Activated gamma-delta T cell (primary cell): ENCODE data around the gene PARD6B.
"Not testable (repeated sequence)": the region's sequence is repeated elsewhere in the genome, so short reads cannot be mapped to it uniquely, and the experiment has no call there.

ENCODE experiments used
- DNase-seq: peaks from one replicate; lab custom pipeline; 2025; lab: John Stamatoyannopoulos, UW
- total RNA-seq, 2 donors: gene quantifications; one replicate each; lab custom pipeline; 2026; lab: John Stamatoyannopoulos, UW

Gene PARD6B, protein sequence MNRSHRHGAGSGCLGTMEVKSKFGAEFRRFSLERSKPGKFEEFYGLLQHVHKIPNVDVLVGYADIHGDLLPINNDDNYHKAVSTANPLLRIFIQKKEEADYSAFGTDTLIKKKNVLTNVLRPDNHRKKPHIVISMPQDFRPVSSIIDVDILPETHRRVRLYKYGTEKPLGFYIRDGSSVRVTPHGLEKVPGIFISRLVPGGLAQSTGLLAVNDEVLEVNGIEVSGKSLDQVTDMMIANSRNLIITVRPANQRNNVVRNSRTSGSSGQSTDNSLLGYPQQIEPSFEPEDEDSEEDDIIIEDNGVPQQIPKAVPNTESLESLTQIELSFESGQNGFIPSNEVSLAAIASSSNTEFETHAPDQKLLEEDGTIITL
- 16.3 to 16.7 reads per million in 2 donors for total RNA-seq

DNA sequence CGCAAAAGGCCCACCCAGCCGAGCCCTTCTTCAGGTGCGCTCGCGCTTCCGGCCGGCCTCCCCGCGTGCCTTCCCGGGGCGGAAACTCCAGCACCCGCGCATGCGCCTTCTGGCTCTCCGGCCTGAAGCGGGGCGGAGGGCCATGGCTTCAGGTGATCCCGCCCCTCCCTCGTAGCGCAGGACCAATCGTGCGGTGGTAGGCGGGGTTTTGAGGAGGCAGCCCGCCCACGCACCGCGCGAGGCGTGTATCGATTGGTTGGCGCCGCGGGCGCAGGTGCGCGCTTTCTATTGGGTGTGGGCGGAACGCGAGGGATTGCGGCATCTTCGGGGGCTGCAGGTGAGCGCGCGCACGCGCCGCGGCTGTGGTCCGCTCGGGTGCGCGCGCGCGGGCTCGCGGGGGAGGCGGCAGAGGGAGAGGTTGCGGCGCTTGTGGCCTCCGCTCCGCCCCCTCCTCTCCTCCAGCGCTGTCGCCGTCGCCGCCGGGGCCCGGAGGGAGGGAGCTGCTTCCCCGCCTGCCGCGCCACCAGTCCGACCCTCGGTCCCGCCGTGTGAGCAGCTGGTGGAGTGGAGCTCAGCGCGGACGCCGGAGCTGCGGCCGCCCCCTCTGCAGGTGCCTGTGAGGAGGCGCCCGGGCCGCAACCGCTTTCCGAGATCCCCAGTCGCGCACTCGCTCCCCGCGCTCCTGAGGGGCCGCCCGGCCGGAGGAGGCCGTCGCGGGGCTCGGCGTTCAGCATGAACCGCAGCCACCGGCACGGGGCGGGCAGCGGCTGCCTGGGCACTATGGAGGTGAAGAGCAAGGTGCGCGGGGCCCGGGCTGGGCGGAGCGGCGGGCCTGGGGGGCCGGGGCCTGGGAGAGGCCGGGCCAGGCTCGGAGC is at the start of gene PARD6B:
TSS of gene PARD6B (plus strand) at position 526 of the 875 bp plus-strand sequence. CDS start at position 733, 207 bp downstream.
- DNase-seq, result peak; percentile 99

DNA sequence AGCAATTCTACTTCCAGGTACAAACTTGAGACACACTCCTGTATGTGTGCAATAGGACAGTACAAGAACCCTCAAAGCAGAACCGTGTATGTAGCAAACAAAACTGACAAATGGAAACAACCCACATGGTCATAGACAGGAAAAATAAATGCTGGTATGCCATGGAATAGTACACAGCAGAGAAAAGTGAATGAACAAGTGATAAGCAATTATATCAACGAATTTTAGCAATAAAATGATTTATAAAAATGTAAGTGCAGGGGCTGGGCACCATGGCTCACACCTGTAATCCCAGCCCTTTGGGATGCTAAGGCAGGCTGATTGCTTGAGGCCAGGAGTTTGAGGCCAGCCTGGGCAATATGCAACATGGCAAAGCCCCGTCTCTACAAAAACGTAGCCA is 49.3 kb upstream of the PARD6B start:
- DNase-seq, result no peak

DNA sequence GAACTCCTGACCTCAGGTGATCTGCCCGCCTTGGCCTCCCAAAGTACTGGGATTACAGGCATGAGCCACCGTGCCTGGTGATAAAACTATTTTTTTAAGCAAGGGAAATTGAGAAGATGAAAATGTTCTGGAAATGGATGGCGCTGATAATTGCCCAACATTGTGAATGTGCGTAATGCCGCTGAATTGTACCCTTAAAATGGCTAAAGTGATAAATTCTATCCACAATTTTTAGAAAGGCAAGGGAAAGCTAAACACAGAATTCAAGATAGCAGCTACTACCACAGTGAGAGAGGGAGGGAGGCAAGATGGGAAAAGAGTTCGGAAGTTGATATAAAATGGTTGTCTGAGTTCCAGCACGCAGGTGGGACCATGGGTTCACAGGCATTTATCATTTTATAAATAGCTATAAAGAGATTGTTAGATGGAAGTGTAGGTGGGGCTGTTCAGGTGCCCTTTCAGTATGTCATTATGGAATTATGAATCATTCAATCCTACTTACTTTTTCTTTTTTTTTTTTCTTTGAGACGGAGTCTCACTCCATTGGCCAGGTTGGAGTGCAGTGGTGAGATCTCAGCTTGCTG is 48.3 kb upstream of the PARD6B start:
- DNase-seq, result no peak

DNA sequence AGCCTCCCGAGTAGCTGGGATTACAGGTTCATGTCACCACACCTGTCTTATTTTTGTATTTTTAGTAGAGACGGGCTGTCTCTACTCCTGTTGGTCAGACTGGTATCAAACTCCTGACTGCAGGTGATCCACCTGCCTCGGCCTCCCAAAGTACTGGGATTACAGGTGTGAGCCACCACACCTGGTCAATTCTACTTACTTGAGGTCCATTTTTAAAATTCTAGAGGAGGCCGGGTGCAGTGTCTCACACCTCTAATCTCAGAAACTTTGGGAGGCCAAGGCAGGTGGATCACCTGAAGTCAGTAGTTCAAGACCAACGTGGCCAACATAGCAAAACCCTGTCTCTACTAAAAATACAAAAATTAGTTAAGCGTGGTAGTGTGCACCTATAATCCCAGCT is 47.8 kb upstream of the PARD6B start:
- DNase-seq, result no peak

DNA sequence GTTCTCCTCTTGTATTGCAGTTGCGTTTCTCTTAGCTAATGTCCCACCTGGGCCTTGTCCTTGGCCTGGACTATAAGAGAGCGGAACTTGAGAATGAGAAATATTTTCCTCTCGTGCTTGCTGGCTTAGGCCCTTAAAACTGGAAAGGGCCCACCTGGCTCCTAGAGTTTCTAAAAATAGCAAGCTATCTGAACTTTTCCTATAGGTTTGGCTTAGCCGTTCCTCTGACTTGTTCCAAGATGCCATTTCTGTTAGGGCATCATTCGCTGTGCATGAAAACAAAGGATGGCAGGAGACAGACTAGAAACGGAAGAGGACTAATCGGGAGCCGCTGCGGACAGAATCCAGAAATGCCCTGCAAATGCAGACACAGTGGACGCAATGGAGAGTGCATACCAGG is 44.6 kb upstream of the PARD6B start:
- no peak for DNase-seq

DNA sequence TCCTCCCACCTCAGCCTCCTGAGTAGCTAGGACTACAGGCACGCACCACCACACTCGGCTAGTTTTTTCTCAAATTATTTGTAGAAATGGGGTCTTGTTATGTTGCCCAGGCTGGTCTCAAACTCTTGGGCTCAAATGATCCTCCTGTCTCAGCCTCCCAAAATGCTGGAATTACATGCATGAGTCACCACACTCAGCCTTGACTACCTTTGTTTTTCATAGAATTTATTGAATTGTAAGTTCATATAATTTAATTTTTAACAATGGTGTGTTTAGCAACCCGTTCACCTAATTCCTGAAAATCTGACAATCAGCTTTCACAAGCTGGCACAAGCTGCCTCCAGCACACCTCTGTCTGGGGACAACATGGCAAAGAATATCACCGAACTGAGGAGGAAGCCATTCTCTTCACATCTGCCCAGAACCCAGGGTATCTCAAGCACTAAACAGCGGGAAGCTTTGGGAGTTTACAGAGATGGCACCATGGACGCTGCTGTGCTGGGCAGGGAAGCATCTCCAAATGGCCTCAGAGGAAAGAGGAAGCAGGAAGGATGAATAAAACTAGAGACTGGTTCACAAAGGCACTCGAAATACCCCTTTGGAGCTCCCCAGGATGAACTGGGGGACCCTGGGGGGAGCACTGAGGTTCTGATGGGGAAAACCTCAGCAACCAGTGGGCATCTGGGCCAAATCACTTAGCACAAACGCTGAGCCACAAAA is 43.0 kb upstream of the PARD6B start:
- no peak for DNase-seq

DNA sequence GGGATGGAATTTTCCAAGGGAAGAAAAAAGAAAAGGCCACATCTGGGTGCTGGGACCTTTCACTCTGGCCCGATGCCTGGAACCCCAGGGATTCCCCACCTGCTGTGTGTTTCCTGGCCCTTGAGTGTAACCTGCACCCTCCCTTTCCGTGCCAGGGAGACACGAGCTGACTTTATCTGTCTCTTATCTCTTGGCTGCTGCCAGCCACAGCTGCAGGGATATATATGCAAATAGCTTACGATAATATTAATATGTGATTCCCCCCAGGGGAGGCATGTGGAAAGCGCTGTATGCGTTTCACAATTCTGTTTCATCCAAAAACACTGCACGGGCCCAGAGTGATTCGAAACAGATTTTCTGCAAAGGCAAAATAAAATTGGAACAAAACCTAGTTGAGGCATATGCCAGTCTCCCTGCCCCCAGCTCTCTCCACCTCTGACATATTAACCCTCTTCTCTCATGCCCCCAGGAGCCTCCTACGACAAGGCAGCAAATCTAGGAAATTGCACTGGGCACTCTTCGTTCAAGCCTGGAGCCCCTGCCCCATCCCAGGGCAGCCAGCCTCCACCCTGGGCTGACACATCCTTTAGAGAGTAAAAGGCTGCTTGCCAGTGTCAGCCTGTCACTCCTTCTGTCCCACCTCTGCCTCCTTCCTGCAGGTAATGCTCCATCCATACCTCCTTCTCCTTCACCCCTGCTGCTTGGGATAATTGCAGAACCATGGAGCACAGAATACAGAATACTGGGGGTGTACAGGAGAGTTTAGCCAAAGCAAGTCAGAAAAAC is 41.3 kb upstream of the PARD6B start:
- no peak for DNase-seq

DNA sequence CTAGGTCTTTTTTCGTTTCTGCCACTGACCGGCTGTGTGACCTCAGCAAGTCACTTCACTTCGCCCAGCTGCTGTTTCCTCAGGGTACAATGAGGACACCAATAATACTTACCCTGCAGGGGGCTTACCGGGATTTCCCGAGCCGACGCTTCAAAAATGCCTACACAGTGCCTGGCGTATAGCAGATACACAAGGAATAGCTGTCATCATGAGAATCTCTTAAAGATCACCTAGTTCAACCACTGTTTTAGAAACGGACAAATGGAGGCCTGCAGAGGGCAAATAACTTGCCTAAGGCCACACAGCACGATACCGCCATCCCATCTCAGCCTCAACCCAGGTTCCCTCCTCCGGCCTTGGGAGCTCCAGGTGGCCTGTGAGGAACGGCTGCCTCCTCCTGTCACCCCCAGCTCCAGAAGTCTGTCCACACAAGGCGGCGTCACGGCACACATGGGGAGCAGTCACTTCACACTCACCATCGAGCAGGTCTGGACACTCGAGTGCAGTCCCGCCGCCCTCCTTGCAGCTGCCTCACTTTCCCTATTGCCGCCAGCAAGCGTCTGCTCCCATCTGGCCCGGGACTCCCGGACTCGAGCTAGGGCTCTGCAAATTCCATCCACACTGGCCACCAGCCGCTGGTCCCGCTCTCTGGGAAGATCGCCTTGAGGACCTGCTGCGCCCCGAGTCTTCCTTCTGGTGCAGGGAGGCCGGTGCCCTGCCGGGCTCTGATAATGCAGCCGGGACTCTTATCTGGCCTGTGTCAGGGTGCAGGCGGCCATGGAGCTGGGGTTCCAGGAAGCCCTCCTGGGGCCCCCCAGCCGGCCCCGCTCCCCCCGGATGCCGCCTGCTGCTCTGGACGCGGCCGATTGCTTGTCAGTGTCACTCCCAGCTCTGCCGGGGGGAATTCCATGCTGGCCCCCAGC is 40.5 kb upstream of the PARD6B start, which contains the start of gene RIPOR3:
TSS of gene RIPOR3 (minus strand) at position 893 of the 923 bp plus-strand sequence. CDS start at position 479, 414 bp downstream.
- DNase-seq, result no peak

DNA sequence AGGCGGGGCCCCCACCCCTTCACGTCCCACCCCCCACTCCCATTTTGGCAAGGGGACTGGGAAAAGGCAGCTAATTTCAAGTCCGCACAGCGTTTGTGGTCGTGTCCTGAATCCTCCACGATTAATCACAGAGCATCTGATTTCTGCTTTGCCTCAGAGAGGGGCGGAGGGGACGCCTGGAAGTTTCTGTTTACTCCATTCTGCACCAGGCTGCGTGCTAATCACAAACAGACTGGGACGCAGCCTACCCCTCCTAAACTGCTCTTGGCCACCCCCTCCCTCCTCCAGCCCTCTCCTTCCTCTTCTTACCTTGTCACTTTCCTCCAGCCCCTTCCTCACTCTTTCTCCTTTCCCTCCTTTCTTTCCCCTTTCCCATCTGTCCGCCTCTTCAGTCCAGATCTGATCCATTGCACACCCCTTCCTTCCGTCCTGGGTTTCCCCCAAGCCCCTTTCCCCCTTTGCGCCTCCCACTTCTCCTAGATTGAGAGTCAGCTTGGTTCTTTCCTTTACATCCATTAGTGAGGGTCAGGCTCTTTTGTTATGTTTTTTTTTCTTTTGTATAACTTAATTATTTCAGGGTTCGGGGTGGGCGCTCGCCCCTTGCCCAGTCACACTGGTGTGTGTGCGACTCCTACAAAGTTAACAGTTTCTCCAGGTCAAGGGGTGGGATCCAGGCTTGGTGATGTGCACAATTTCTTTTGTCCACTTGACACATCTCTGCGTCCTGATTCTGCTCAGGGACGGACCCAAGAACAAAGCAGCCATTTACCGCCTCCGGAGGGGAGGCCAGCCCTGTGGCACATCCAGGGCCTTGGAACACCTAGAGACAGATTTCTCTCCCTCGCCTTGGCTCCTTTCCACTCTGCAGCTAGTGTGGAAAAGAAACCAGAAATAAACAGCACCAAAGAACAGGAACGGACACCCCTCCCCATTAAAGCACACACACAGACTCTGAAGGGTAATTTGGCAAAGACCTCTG is 39.5 kb upstream of the PARD6B start:
- DNase-seq, result no peak

DNA sequence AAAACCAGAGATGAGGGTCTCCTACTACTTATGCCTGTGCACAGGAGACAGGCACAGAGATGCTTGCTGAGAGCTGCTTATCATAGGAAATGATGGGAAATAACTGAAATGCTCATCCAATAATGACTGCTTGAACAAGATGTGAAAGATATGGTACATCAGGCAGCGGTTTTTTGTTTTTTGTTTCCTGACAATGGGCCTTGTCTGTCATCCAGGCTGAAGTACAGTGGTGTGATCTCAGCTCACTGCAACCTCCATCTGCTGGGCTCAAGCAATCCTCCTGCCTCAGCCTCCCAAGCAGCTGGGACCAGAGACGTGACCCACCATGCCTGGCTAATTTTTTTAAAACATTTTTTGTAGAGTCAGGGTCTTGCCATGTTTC is 38.8 kb upstream of the PARD6B start:
- no peak for DNase-seq

DNA sequence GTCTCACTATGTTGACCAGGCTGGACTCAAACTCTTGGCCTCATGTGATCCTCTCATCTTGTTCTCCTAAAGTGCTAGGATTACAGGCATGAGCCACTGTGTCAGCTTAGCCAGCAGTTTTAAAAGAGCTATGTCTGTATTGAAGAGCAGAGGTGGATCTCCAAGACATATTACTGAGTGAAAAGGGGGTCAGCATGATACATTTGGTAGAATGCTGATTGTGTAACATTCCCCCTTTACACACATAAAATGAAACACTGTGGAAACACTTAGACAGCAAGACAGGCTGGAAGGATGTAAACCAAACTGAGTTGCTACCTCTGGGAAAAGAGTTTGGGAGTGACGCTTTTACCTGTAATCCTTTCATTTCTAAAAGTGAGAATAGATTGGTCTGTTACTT is 38.4 kb upstream of the PARD6B start:
- DNase-seq, result no peak

DNA sequence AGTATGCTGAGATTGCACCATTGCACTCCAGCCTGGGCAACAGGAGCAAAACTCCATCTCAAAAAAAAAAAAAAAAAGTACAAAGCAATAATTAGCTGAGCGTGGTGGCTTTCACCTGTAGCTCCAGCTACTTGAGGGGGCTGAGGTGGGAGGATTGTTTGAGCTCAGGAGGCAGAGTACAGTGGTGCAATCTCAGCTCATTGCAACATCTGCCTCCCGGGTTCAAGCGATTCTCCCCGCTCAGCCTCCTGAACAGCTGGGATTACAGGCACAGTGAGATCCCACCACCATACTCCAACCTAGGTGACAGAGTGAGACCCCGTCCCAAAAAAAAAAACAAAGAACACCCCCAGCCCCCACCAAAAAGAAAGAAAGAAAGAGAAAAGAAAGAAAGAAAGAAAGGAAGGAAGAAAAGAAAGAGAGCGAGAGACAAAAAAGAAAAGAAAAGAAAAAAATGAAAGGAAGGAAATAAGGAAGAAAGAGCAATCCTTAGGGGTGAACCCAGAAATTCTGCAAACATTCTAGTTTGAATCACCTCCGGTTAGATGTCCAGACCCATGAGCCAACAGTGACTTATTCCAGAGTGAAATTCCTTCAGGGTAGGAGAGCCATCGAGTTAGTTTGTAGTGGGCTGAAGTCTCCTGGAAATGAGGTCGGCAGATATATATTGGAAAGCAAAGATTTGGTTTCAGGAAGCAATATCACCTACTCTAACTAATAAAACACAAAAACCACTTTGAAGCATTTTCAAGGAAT is 36.8 kb upstream of the PARD6B start:
- DNase-seq, result no peak

DNA sequence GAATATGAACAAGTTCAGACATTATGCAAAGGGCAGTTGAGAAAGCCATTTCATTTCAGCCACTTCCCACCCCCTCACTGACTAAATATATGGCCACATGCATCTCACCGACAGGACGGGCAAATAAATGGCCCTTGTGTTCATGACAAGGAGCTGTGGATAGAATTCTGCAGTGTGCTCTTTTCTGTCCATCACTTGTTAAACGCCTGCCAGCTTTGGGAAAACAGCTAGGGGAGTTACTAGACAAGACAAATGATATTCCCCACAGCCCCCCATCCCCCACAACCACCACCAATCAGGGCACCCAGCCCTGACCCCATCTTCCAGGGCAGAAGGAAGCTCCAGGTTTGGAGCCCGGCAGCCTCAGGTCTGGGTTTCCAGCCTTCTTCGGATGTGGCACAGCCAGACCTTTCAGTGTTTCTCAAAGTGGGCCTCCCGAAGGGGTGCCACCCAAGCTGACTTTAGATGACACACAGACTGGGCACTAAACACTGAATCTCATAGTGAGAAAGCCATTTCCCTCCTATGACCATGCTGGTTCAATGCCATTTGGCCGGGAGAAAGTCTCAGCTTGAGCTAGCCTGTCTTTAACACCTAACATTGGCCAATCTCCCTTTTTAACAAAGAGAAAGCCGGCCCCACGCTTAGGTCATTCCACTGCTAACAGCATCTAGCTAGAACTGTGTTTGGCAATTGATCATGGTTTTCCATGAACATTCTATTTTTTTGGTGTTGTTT is 36.1 kb upstream of the PARD6B start:
- DNase-seq, result no peak

DNA sequence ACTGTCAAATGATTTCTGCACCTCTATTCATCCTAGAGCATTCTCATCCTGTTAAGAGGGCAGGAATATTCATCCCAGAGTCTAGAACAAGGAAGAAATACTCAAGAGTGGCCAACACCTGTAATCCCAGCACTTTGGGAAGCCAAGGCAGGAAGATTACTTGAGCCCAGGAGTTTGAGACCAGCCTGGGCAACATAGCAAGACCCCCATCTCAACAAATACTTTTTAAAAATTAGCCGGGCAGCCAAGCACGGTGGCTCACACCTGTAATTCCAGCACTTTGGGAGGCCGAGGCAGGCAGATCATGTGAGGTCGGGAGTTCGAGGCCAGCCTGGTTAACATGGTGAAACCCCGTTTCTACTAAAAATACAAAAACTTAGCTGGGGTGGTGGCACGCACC is 33.1 kb upstream of the PARD6B start:
- not testable (repeated sequence) for DNase-seq

DNA sequence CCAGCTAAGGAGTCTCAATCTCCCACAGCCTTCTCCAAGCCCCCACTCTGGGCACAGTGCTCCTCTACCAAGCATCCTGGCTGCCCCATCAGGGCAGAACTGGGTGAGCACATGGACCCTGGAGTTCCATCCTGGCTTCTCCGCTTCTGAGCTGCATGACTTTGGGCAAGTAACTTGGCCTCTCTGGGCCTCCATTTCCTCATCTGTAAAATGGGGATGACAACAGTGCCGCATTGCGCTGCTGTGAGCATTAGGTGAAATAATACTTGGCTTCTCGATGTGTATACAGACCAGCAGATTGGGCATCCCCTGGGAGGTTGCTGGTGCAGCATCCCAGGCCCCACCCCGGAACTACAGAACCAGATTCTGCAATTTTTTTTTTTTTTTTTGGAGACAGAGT is 31.7 kb upstream of the PARD6B start:
- DNase-seq, result no peak

DNA sequence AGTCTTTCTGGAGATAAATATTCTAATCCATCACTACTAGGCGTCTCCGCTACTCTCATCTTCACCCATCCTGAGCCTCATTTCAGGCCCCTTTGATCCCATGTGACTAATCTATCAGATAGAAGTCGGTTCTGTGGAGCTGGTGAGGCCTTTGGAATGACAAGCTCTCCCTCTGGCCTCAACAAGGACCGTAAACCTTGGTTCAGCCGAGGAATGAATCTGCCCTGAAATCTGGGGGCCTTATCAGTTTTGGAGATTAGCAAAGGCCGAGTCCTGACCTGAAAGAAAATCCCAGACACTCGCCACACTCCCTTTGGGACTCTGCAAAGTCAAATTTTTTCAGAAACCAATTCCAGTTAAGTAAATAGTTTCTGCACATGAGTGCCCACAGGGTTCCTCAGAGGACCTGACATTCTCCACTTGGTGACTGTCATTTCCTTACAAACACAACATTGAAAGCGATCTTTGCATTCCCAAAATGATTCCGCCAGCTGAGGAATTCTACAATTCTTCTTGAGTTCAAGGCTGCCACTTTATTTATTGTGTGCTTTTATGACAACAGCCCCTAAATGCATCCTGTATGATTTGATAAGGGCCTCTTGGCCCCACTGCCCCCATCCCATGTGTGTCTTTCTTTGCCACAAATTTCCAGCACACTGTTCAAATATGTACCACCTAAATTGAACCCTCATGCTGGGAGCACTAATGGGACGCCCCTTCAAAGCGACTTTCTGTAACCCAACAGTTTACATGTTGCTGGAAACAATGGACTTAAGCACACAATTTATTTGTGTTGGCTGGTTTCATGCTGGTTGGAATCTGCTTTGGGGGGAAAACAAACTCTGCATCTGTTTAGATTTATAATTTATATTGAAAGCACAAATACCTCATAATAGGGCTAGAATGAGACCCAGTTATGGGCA is 30.1 kb upstream of the PARD6B start:
- DNase-seq, result no peak
